Activated naive CD8-positive, alpha-beta T cell treated with anti-CD3 and anti-CD28 coated beads, Interleukin-2, amount 50 U/mL, for 24 hours (primary cell): ENCODE measurements around the gene LRRC28.

Experiments
- ATAC-seq: fragments of 150-1000 bp; cut with Tn5 transposase; one replicate; pipeline ENCODE4 v1.10.0; 2021
- DNase-seq: peaks from one replicate; pipeline ENCODE4 v3.0.0; 2021
- H3K27ac Mint-ChIP-seq: one replicate; pipeline ENCODE4 v1.8.0; 2021; ENCODE audit warnings: mild to moderate bottlenecking, mixed read lengths
- H3K27me3 Mint-ChIP-seq: one replicate; pipeline ENCODE4 v1.8.0; 2021; ENCODE audit warnings: mixed read lengths
- H3K36me3 Mint-ChIP-seq: one replicate; pipeline ENCODE4 v1.8.0; 2021; ENCODE audit warnings: low read depth, mixed read lengths
- H3K4me1 Mint-ChIP-seq: one replicate; pipeline ENCODE4 v1.8.0; 2021; ENCODE audit warnings: mixed read lengths
- H3K4me3 Mint-ChIP-seq: one replicate; pipeline ENCODE4 v1.8.0; 2021; ENCODE audit warnings: mild to moderate bottlenecking, moderate library complexity, mixed read lengths
- H3K9me3 Mint-ChIP-seq: one replicate; pipeline ENCODE4 v1.8.0; 2021; ENCODE audit warnings: mixed read lengths

LRRC28 gene

GRCh38 chr15:99238849-99239248, 12.4 kb upstream of the LRRC28 start:
- no peak for ATAC-seq
- DNase-seq, result no peak
- Mint-ChIP-seq H3K36me3 (peaks cover 5% of the 10 kb centered on the region), H3K4me1 (peaks cover 14% of the 10 kb centered on the region), H3K9me3 (no peaks in the 10 kb centered on the region), H3K27me3 (peaks cover 6% of the 10 kb centered on the region), H3K27ac (no peak overlapping the region), H3K4me3 (no peak overlapping the region)

GRCh38 chr15:99239545-99240198, 11.6 kb upstream of the LRRC28 start:
- Mint-ChIP-seq H3K27ac (no peak overlapping the region), H3K36me3 (peaks cover 5% of the 10 kb centered on the region), H3K27me3 (peaks cover 6% of the 10 kb centered on the region), H3K4me1 (peaks cover 14% of the 10 kb centered on the region), H3K9me3 (no peaks in the 10 kb centered on the region), H3K4me3 (no peak overlapping the region)
- no peak for DNase-seq
- peak; percentile 88 for ATAC-seq

- ATAC-seq, result no peak
- Mint-ChIP-seq H3K4me3 (no peak overlapping the region), H3K36me3 (peaks cover 2% of the 10 kb centered on the region)
Observed at GRCh38 chr15:99241752-99242151, 9.5 kb upstream of the LRRC28 start.

GRCh38 chr15:99244306-99244705, 7.0 kb upstream of the LRRC28 start:
- Mint-ChIP-seq H3K27ac (no peak overlapping the region), H3K9me3 (no peaks in the 10 kb centered on the region), H3K27me3 (peaks cover 4% of the 10 kb centered on the region), H3K4me3 (no peak overlapping the region), H3K36me3 (no peaks in the 10 kb centered on the region), H3K4me1 (peaks cover 12% of the 10 kb centered on the region)
- ATAC-seq (no peak), DNase-seq (no peak)

More at GRCh38 chr15:99241752-99242151, 9.5 kb upstream of the LRRC28 start:
- no peaks in the 10 kb centered on the region for H3K9me3 Mint-ChIP-seq
- H3K27ac Mint-ChIP-seq, result no peak overlapping the region
- H3K27me3 Mint-ChIP-seq, result peaks cover 6% of the 10 kb centered on the region
- H3K4me1 Mint-ChIP-seq, result peaks cover 14% of the 10 kb centered on the region
- no peak for DNase-seq

GRCh38 chr15:99247062-99247461, 4.2 kb upstream of the LRRC28 start:
- DNase-seq, result no peak
- Mint-ChIP-seq H3K4me1 (peaks cover 9% of the 10 kb centered on the region), H3K27me3 (peaks cover 2% of the 10 kb centered on the region), H3K9me3 (no peaks in the 10 kb centered on the region), H3K36me3 (peaks cover 5% of the 10 kb centered on the region), H3K4me3 (no peak overlapping the region), H3K27ac (no peak overlapping the region)
- ATAC-seq, result no peak

- DNase-seq (no peak), ATAC-seq (no peak)
- Mint-ChIP-seq H3K4me3 (no peak overlapping the region), H3K4me1 (peaks cover 18% of the 10 kb centered on the region), H3K27ac (no peak overlapping the region), H3K36me3 (peaks cover 5% of the 10 kb centered on the region), H3K27me3 (no peaks in the 10 kb centered on the region), H3K9me3 (no peaks in the 10 kb centered on the region)
Observed at GRCh38 chr15:99248000-99248715, 3.1 kb upstream of the LRRC28 start.

GRCh38 chr15:99249270-99249841, 1.9 kb upstream of the LRRC28 start, which contains the start of gene TTC23:
TTC23 (minus strand) TSS chr15:99249581; CDS start chr15:99228712, 20,869 bp downstream.
- Mint-ChIP-seq H3K4me1 (peaks cover 30% of the 10 kb centered on the region), H3K36me3 (peaks cover 5% of the 10 kb centered on the region)

GRCh38 chr15:99250001-99250400, 1.3 kb upstream of the LRRC28 start:
- Mint-ChIP-seq H3K4me3 (peak overlapping the region; percentile 91), H3K36me3 (peaks cover 5% of the 10 kb centered on the region), H3K9me3 (no peaks in the 10 kb centered on the region), H3K27ac (peak overlapping the region; percentile 87), H3K4me1 (peaks cover 30% of the 10 kb centered on the region), H3K27me3 (no peaks in the 10 kb centered on the region)
- DNase-seq, result no peak
- no peak for ATAC-seq

More at GRCh38 chr15:99249270-99249841, 1.9 kb upstream of the LRRC28 start, which contains the start of gene TTC23:
- no peak for DNase-seq
- ATAC-seq, result no peak
- Mint-ChIP-seq H3K27ac (peak within 1 kb of the TSS; percentile 87), H3K4me3 (peak within 1 kb of the TSS; percentile 91), H3K9me3 (no peaks in the 10 kb centered on the region), H3K27me3 (no peaks in the 10 kb centered on the region)

- Mint-ChIP-seq H3K4me1 (peaks cover 30% of the 10 kb centered on the region), H3K27ac (peak overlapping the region; percentile 87), H3K27me3 (no peaks in the 10 kb centered on the region), H3K9me3 (no peaks in the 10 kb centered on the region), H3K36me3 (peaks cover 5% of the 10 kb centered on the region), H3K4me3 (peak overlapping the region; percentile 91)
- ATAC-seq (no peak), DNase-seq (no peak)
Observed at GRCh38 chr15:99250494-99250856, 806 bp upstream of the LRRC28 start.

GRCh38 chr15:99252326-99252725, 1.0 kb downstream of the LRRC28 start:
- H3K4me1 Mint-ChIP-seq, result peaks cover 30% of the 10 kb centered on the region
- ATAC-seq, result no peak
- peaks cover 9% of the 10 kb centered on the region for H3K36me3 Mint-ChIP-seq
- no peak overlapping the region for H3K27ac Mint-ChIP-seq
- no peaks in the 10 kb centered on the region for H3K9me3 Mint-ChIP-seq
- H3K4me3 Mint-ChIP-seq, result peak overlapping the region; percentile 91
- no peak for DNase-seq
- no peaks in the 10 kb centered on the region for H3K27me3 Mint-ChIP-seq

- H3K36me3 Mint-ChIP-seq, result peaks cover 17% of the 10 kb centered on the region
- ATAC-seq, result no peak
- H3K27ac Mint-ChIP-seq, result peak overlapping the region; percentile 73
- peaks cover 30% of the 10 kb centered on the region for H3K4me1 Mint-ChIP-seq
- no peaks in the 10 kb centered on the region for H3K27me3 Mint-ChIP-seq
- H3K9me3 Mint-ChIP-seq, result no peaks in the 10 kb centered on the region
- peak overlapping the region; percentile 29 for H3K4me3 Mint-ChIP-seq
- no peak for DNase-seq
Observed at GRCh38 chr15:99253381-99254090, 2.3 kb downstream of the LRRC28 start.

GRCh38 chr15:99257107-99257750, 5.9 kb downstream of the LRRC28 start:
- H3K9me3 Mint-ChIP-seq, result no peaks in the 10 kb centered on the region
- H3K4me1 Mint-ChIP-seq, result peaks cover 19% of the 10 kb centered on the region
- H3K4me3 Mint-ChIP-seq, result no peak overlapping the region
- H3K27me3 Mint-ChIP-seq, result no peaks in the 10 kb centered on the region
- ATAC-seq (no peak), DNase-seq (no peak)
- H3K36me3 Mint-ChIP-seq, result peaks cover 15% of the 10 kb centered on the region
- no peak overlapping the region for H3K27ac Mint-ChIP-seq

GRCh38 chr15:99264125-99264524, 12.8 kb downstream of the LRRC28 start:
- Mint-ChIP-seq H3K36me3 (no peaks in the 10 kb centered on the region), H3K9me3 (no peaks in the 10 kb centered on the region)

GRCh38 chr15:99265541-99266070, 14.3 kb downstream of the LRRC28 start:
- Mint-ChIP-seq H3K4me3 (no peak overlapping the region), H3K27ac (no peak overlapping the region)
- ATAC-seq, result no peak

More at GRCh38 chr15:99264125-99264524, 12.8 kb downstream of the LRRC28 start:
- H3K27me3 Mint-ChIP-seq, result no peaks in the 10 kb centered on the region
- ATAC-seq, result no peak
- DNase-seq, result no peak
- H3K4me3 Mint-ChIP-seq, result no peak overlapping the region
- H3K4me1 Mint-ChIP-seq, result no peaks in the 10 kb centered on the region
- H3K27ac Mint-ChIP-seq, result no peak overlapping the region

More at GRCh38 chr15:99265541-99266070, 14.3 kb downstream of the LRRC28 start:
- Mint-ChIP-seq H3K4me1 (no peaks in the 10 kb centered on the region), H3K9me3 (no peaks in the 10 kb centered on the region), H3K36me3 (no peaks in the 10 kb centered on the region), H3K27me3 (no peaks in the 10 kb centered on the region)
- DNase-seq, result no peak
